ENCODE data around the gene BRF1.

DNA sequence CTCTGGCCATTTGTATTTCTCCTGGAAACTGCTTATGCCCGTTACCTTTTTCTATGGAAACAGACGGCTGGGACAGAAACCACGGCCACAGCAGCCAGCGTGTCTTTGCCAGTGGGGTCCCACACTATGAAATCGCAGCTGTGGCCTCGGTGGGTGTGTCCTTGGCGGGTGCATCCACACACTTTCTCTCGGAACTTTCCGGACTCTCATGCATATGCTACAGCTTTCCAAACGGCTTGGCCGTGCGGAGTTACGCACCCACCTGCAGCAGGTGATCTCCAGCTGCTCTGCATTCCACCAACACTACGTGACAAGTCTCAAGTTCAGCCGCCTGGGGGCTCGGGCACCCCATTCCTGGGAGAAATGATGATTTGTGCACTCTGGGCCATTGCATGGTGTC, 53.8 kb downstream of the BRF1 start:
- TF ChIP-seq, protein P1, sequence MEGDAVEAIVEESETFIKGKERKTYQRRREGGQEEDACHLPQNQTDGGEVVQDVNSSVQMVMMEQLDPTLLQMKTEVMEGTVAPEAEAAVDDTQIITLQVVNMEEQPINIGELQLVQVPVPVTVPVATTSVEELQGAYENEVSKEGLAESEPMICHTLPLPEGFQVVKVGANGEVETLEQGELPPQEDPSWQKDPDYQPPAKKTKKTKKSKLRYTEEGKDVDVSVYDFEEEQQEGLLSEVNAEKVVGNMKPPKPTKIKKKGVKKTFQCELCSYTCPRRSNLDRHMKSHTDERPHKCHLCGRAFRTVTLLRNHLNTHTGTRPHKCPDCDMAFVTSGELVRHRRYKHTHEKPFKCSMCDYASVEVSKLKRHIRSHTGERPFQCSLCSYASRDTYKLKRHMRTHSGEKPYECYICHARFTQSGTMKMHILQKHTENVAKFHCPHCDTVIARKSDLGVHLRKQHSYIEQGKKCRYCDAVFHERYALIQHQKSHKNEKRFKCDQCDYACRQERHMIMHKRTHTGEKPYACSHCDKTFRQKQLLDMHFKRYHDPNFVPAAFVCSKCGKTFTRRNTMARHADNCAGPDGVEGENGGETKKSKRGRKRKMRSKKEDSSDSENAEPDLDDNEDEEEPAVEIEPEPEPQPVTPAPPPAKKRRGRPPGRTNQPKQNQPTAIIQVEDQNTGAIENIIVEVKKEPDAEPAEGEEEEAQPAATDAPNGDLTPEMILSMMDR (IDR thresholded peaks at IDR 0.05) = no peak
- TF ChIP-seq POLR2A (IDR thresholded peaks at IDR 0.05) = no peak

Data from esophagus squamous epithelium (tissue), 4 donors.